WTC11 (cell line): ENCODE data around the gene QRSL1. TPM values are rescaled to one million over a fixed set of nuclear protein-coding genes. Genes with fewer than 3 reads are reported as not detected.
"Not testable (repeated sequence)": the region's sequence is repeated elsewhere in the genome, so short reads cannot be mapped to it uniquely, and the experiment has no call there.

Source experiments
- ATAC-seq: fragments of 200-7000 bp; cut with Tn5 transposase; 2 replicates; pipeline ENCODE4 v1.10.0; 2021; ENCODE audit warnings: mild to moderate bottlenecking, moderate library complexity
- CTCF ChIA-PET: fragments of 300-600 bp; sonication (Branson Sonifier 250); formaldehyde crosslinking; loops from one replicate; lab custom pipeline; 2021; ENCODE audit warnings: antibody characterized with exemption; lab: Charles Lee
- POLR2A ChIA-PET: fragments of 350-600 bp; sonication (Branson Sonifier 250); formaldehyde crosslinking; loops from one replicate; lab custom pipeline; 2021; ENCODE audit warnings: antibody characterized with exemption; lab: Charles Lee
- DNase-seq: peaks from one replicate; pipeline ENCODE4 v3.0.0; 2021; ENCODE audit warnings: low spot score
- H3K27ac Mint-ChIP-seq: 2 replicates; pipeline ENCODE4 v1.8.0; 2021; ENCODE audit warnings: mixed read lengths
- H3K27me3 Mint-ChIP-seq: 2 replicates; pipeline ENCODE4 v1.8.0; 2021; ENCODE audit warnings: low read depth, mild to moderate bottlenecking, moderate library complexity, mixed read lengths
- H3K36me3 Mint-ChIP-seq: 2 replicates; pipeline ENCODE4 v1.8.0; 2021; ENCODE audit warnings: mixed read lengths
- H3K4me1 Mint-ChIP-seq: 2 replicates; pipeline ENCODE4 v1.8.0; 2022; ENCODE audit warnings: mixed read lengths
- H3K4me3 Mint-ChIP-seq: 2 replicates; pipeline ENCODE4 v1.8.0; 2021; ENCODE audit warnings: mild to moderate bottlenecking, moderate library complexity, mixed read lengths
- H3K9me3 Mint-ChIP-seq: 2 replicates; pipeline ENCODE4 v1.8.0; 2021; ENCODE audit warnings: mixed read lengths
- ATF1 ChIP-seq: sonication (generic); formaldehyde crosslinking; IDR thresholded peaks from 2 replicates; pipeline ENCODE4 v1.8.1; 2023; ENCODE audit warnings: mild to moderate bottlenecking, moderate library complexity, missing genetic modification reagents
- E2F5 ChIP-seq: sonication (generic); formaldehyde crosslinking; IDR thresholded peaks from 2 replicates; pipeline ENCODE4 v1.8.1; 2022; ENCODE audit warnings: mild to moderate bottlenecking, moderate library complexity, missing genetic modification reagents
- ELF4 ChIP-seq: sonication (generic); formaldehyde crosslinking; IDR thresholded peaks from 2 replicates; pipeline ENCODE4 v1.8.1; 2022; ENCODE audit warnings: low read depth, mild to moderate bottlenecking, moderate library complexity, missing genetic modification reagents
- EMX1 ChIP-seq: fragments of 250-450 bp; sonication (Bioruptor Pico); IDR thresholded peaks from 2 replicates; pipeline ENCODE4 v1.8.0; 2021; ENCODE audit warnings: mild to moderate bottlenecking
- FOXK1 ChIP-seq: sonication (generic); formaldehyde crosslinking; IDR thresholded peaks from 2 replicates; pipeline ENCODE4 v1.8.0; 2022; ENCODE audit warnings: mild to moderate bottlenecking, moderate library complexity, missing genetic modification reagents
- GABPB1 ChIP-seq: sonication (generic); formaldehyde crosslinking; IDR thresholded peaks from 2 replicates; pipeline ENCODE4 v1.8.1; 2023; ENCODE audit warnings: mild to moderate bottlenecking, missing genetic modification reagents
- JUN ChIP-seq: sonication (generic); formaldehyde crosslinking; IDR thresholded peaks from 2 replicates; pipeline ENCODE4 v1.8.0; 2023; ENCODE audit warnings: mild to moderate bottlenecking, missing genetic modification reagents
- NFYB ChIP-seq: sonication (generic); formaldehyde crosslinking; conservative IDR thresholded peaks from 2 replicates; pipeline ENCODE4 v1.8.0; 2022; ENCODE audit warnings: low read depth, missing genetic modification reagents
- PRRX2 ChIP-seq: fragments of 250-450 bp; sonication (Bioruptor Pico); IDR thresholded peaks from 2 replicates; pipeline ENCODE4 v1.8.0; 2021; ENCODE audit warnings: mild to moderate bottlenecking
- SP1 ChIP-seq: sonication (generic); formaldehyde crosslinking; conservative IDR thresholded peaks from 2 replicates; pipeline ENCODE4 v1.8.1; 2022; ENCODE audit warnings: missing genetic modification reagents
- STAT6 ChIP-seq: sonication (generic); formaldehyde crosslinking; conservative IDR thresholded peaks from 2 replicates; pipeline ENCODE4 v1.8.1; 2023; ENCODE audit warnings: mild to moderate bottlenecking, low read depth, missing genetic modification reagents, moderate library complexity
- TEAD1 ChIP-seq: sonication (generic); formaldehyde crosslinking; IDR thresholded peaks from 2 replicates; pipeline ENCODE4 v1.8.0; 2022; ENCODE audit warnings: mild to moderate bottlenecking, missing genetic modification reagents
- ZNF138 ChIP-seq: sonication (generic); formaldehyde crosslinking; conservative IDR thresholded peaks from 2 replicates; pipeline ENCODE4 v1.8.1; 2022; ENCODE audit warnings: mild to moderate bottlenecking, moderate library complexity, missing genetic modification reagents
- ZNF232 ChIP-seq: sonication (generic); formaldehyde crosslinking; IDR thresholded peaks from 2 replicates; pipeline ENCODE4 v1.8.0; 2022; ENCODE audit warnings: mild to moderate bottlenecking, missing genetic modification reagents
- ZNF263 ChIP-seq: sonication (generic); formaldehyde crosslinking; IDR thresholded peaks from 2 replicates; pipeline ENCODE4 v1.8.1; 2022; ENCODE audit warnings: low read depth, mild to moderate bottlenecking, moderate library complexity, missing genetic modification reagents
- ZNF317 ChIP-seq: sonication (generic); formaldehyde crosslinking; IDR thresholded peaks from 2 replicates; pipeline ENCODE4 v1.8.1; 2023; ENCODE audit warnings: low read depth, mild to moderate bottlenecking, moderate library complexity, missing genetic modification reagents, borderline replicate concordance
- ZNF423 ChIP-seq: fragments of 250-450 bp; sonication (Bioruptor Pico); IDR thresholded peaks from 2 replicates; pipeline ENCODE4 v2.1.2; 2022; ENCODE audit warnings: mild to moderate bottlenecking, moderate library complexity
- total RNA-seq: library from RNA; stranded (reverse); gene quantifications from 3 replicates; pipeline ENCODE4 v1.2.3, GENCODE V29; 2021
- TF ChIP-seq, protein P1 (sequence below): fragments of 250-450 bp; sonication (Bioruptor Pico); IDR thresholded peaks from 2 replicates; pipeline ENCODE4 v2.1.2; 2022; ENCODE audit warnings: mild to moderate bottlenecking, moderate library complexity
- TF ChIP-seq, protein P2 (sequence below): fragments of 200-600 bp; IDR thresholded peaks from 2 replicates; pipeline ENCODE4 v1.8.0; 2022; ENCODE audit warnings: antibody characterized with exemption
- TF ChIP-seq, protein P3 (sequence below): fragments of 250-450 bp; sonication (Bioruptor Pico); IDR thresholded peaks from 2 replicates; pipeline ENCODE4 v1.9.0; 2021; ENCODE audit warnings: mild to moderate bottlenecking

Gene QRSL1
- total RNA-seq, 1 experiment from 2014 or later: 17.7 TPM

DNA sequence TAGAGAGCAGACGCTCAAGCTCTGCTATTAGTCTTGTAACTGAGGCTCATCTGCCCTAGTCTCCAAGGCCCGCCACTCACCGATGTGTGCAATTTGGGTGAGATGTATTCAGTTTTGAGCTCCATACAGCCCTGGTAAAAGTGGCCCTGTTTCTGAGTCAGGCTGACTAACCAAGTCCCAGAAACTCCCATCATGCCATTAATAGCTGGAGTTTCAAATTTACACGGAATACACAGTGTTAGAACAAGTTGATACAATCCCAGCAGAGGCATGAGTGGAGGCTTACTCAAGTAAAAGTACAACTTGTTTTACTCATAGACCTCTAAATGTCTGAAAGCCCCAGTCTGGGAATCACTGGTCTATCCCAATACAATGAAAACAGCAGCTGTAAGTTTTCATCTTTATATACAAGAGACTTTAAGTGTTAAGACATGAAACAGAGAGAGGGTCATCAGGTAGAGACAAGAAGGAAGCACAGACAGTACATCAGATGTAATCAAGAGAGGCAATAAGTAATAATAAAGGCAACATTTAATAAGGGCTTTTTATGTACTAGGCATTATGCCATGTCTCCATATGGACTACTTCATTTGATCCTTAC, 42.5 kb upstream of the QRSL1 start:
- POLR2A ChIA-PET: no interaction called here
- H3K4me1 Mint-ChIP-seq: peaks cover 15% of the 10 kb centered on the region
- no peak for DNase-seq
- H3K9me3 Mint-ChIP-seq: no peaks in the 10 kb centered on the region
- peaks cover 43% of the 10 kb centered on the region for H3K36me3 Mint-ChIP-seq
- H3K4me3 Mint-ChIP-seq: no peak overlapping the region
- no peak overlapping the region for H3K27ac Mint-ChIP-seq
- TF ChIP-seq, protein P1, sequence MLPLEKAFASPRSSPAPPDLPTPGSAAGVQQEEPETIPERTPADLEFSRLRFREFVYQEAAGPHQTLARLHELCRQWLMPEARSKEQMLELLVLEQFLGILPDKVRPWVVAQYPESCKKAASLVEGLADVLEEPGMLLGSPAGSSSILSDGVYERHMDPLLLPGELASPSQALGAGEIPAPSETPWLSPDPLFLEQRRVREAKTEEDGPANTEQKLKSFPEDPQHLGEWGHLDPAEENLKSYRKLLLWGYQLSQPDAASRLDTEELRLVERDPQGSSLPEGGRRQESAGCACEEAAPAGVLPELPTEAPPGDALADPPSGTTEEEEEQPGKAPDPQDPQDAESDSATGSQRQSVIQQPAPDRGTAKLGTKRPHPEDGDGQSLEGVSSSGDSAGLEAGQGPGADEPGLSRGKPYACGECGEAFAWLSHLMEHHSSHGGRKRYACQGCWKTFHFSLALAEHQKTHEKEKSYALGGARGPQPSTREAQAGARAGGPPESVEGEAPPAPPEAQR (CRISPR knock-in tag): no peak
- TF ChIP-seq FOXK1 (CRISPR knock-in tag): no peak
- TF ChIP-seq, all 79 proteins: peak for 0
- H3K27me3 Mint-ChIP-seq: no peaks in the 10 kb centered on the region
- CTCF ChIA-PET: no interaction called here
- no peak for ATAC-seq

DNA sequence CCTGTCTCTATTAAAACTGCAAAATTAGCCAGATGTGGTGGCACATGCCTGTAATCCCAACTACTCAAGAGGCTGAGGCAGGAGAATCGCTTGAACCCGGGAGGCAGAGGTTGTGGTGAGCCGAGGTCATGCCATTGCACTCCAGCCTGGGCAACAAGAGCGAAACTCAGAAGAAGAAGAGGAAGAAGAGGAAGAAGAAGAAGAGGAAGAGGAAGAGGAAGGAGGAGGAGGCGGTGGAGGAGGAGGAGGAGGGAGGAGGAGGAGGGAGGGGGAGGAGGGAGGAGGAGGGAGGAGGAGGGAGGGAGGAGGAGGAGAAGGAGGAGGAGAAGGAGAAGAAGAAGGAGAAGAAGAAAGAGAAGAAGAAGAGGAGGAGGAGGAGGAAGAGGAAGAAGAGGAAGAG, 40.4 kb upstream of the QRSL1 start:
- H3K36me3 Mint-ChIP-seq: peaks cover 35% of the 10 kb centered on the region
- ATAC-seq, CTCF ChIA-PET, H3K9me3 Mint-ChIP-seq, H3K4me3 Mint-ChIP-seq, DNase-seq, H3K27ac Mint-ChIP-seq, POLR2A ChIA-PET, H3K27me3 Mint-ChIP-seq: not testable (repeated sequence)
- peaks cover 15% of the 10 kb centered on the region for H3K4me1 Mint-ChIP-seq

GRCh38 chr6:106591111-106591825, 38.1 kb upstream of the QRSL1 start:
- TF ChIP-seq TEAD1 (CRISPR knock-in tag) (no peak), EMX1 (CRISPR knock-in tag) (no peak), JUN (CRISPR knock-in tag) (no peak), ZNF138 (CRISPR knock-in tag) (no peak), ZNF263 (CRISPR knock-in tag) (no peak), ZNF317 (CRISPR knock-in tag) (no peak), SP1 (CRISPR knock-in tag) (no peak), STAT6 (CRISPR knock-in tag) (no peak), GABPB1 (CRISPR knock-in tag) (no peak), ATF1 (no peak), E2F5 (no peak), PRRX2 (CRISPR knock-in tag) (no peak), ZNF423 (CRISPR knock-in tag) (no peak), ELF4 (CRISPR knock-in tag) (no peak), NFYB (CRISPR knock-in tag) (no peak), ZNF232 (no peak)
- TF ChIP-seq, protein P2, sequence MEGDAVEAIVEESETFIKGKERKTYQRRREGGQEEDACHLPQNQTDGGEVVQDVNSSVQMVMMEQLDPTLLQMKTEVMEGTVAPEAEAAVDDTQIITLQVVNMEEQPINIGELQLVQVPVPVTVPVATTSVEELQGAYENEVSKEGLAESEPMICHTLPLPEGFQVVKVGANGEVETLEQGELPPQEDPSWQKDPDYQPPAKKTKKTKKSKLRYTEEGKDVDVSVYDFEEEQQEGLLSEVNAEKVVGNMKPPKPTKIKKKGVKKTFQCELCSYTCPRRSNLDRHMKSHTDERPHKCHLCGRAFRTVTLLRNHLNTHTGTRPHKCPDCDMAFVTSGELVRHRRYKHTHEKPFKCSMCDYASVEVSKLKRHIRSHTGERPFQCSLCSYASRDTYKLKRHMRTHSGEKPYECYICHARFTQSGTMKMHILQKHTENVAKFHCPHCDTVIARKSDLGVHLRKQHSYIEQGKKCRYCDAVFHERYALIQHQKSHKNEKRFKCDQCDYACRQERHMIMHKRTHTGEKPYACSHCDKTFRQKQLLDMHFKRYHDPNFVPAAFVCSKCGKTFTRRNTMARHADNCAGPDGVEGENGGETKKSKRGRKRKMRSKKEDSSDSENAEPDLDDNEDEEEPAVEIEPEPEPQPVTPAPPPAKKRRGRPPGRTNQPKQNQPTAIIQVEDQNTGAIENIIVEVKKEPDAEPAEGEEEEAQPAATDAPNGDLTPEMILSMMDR: no peak
- TF ChIP-seq, protein P3, sequence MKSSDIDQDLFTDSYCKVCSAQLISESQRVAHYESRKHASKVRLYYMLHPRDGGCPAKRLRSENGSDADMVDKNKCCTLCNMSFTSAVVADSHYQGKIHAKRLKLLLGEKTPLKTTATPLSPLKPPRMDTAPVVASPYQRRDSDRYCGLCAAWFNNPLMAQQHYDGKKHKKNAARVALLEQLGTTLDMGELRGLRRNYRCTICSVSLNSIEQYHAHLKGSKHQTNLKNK: no peak
- TF ChIP-seq, all 79 proteins: peak for 0
- DNase-seq (no peak), ATAC-seq (no peak)
- ChIA-PET POLR2A (no interaction called here), CTCF (no interaction called here)
- Mint-ChIP-seq H3K27me3 (no peaks in the 10 kb centered on the region), H3K9me3 (no peaks in the 10 kb centered on the region), H3K4me1 (peaks cover 5% of the 10 kb centered on the region), H3K4me3 (no peak overlapping the region), H3K27ac (peak overlapping the region; percentile 71; the same call in 1 of the 2 replicates), H3K36me3 (peaks cover 33% of the 10 kb centered on the region)
